Stomach (tissue), 4 donors: Measurements from ENCODE around the gene GALK1.

Experiments used
- CTCF ChIP-seq, 7 experiments: fragments of 450-650 bp in 4 of 7; fragments of 200-600 bp in 3 of 7; sonication (generic) in 3 of 7; IDR thresholded peaks; one replicate each; pipeline ENCODE4 v1.5.1; 2016 to 2019; ENCODE audit warnings: antibody characterized with exemption in 7 of 7, control low read depth in 2 of 7, mild to moderate bottlenecking in 1 of 7
- EP300 ChIP-seq: sonication (generic); formaldehyde crosslinking; IDR thresholded peaks from one replicate; pipeline ENCODE4 v1.6.1; 2017; ENCODE audit warnings: antibody characterized with exemption
- POLR2A ChIP-seq, 4 donors: fragments of 450-650 bp; IDR thresholded peaks; one replicate each; pipeline ENCODE4 v1.6.1; 2016; ENCODE audit warnings: antibody characterized with exemption in 4 of 4, control low read depth in 2 of 4, mild to moderate bottlenecking in 1 of 4, moderate library complexity in 1 of 4
- POLR2AphosphoS5 ChIP-seq, 3 donors: sonication (generic); formaldehyde crosslinking; IDR thresholded peaks; one replicate each; pipeline ENCODE4 v1.6.1; 2016; ENCODE audit warnings: antibody characterized with exemption in 3 of 3

- no peak for TF ChIP-seq CTCF (IDR thresholded peaks at IDR 0.05)
- TF ChIP-seq POLR2A (IDR thresholded peaks at IDR 0.05) = no peak
- TF ChIP-seq EP300 = no peak
- peak in 1 of 3 donors; percentile 11 for TF ChIP-seq POLR2AphosphoS5 (IDR thresholded peaks at IDR 0.05)
These were observed 43.5 kb downstream of the GALK1 start for GRCh38 chr17:75721463-75722011.
